Tibial nerve (tissue), 4 donors: ENCODE measurements around the gene ST3GAL6. TPM values are rescaled to one million over a fixed set of nuclear protein-coding genes. Genes with fewer than 3 reads are reported as not detected.

ENCODE experiments used
- DNase-seq, 2 donors: peaks; one replicate each; pipeline ENCODE4 v3.0.0-alpha.2; 2019; ENCODE audit warnings: low spot score in 2 of 2
- H3K27ac ChIP-seq, 4 donors: fragments of 200-600 bp; sonication (generic) in 3 of 4; one replicate each; pipeline ENCODE4 v1.5.1; 2017 to 2019; ENCODE audit warnings: mild to moderate bottlenecking in 1 of 4
- H3K27me3 ChIP-seq, 2 donors: fragments of 200-600 bp; sonication (generic) in 1 of 2; one replicate each; pipeline versions ENCODE4 v1.5.1 to v1.6.0; 2017 to 2019
- H3K36me3 ChIP-seq, 3 donors: fragments of 200-600 bp; sonication (generic); one replicate each; pipeline ENCODE4 v1.5.1; 2018 to 2019
- H3K4me1 ChIP-seq, 4 donors: fragments of 200-600 bp; sonication (generic) in 3 of 4; one replicate each; pipeline ENCODE4 v1.5.1; 2017 to 2019
- H3K4me3 ChIP-seq, 4 donors: fragments of 200-600 bp; sonication (generic) in 3 of 4; one replicate each; pipeline ENCODE4 v1.5.1; 2017 to 2019; ENCODE audit warnings: mild to moderate bottlenecking in 1 of 4, moderate library complexity in 1 of 4
- H3K9me3 ChIP-seq, 4 donors: fragments of 200-600 bp; sonication (generic) in 3 of 4; one replicate each; pipeline ENCODE4 v1.5.1; 2017 to 2019
- CTCF ChIP-seq, 5 experiments: fragments of 200-600 bp in 3 of 5; fragments of 450-650 bp in 2 of 5; sonication (generic) in 3 of 5; IDR thresholded peaks; one replicate each; pipeline ENCODE4 v1.5.1; 2016 to 2019; ENCODE audit warnings: antibody characterized with exemption in 5 of 5, mild to moderate bottlenecking in 3 of 5, moderate library complexity in 2 of 5
- EP300 ChIP-seq, 2 donors: sonication (generic); formaldehyde crosslinking; IDR thresholded peaks; one replicate each; pipeline ENCODE4 v1.6.1; 2017; ENCODE audit warnings: antibody characterized with exemption in 2 of 2, mild to moderate bottlenecking in 1 of 2
- POLR2A ChIP-seq, 2 donors: fragments of 450-650 bp; IDR thresholded peaks; one replicate each; pipeline ENCODE4 v1.6.1; 2017; ENCODE audit warnings: antibody characterized with exemption in 2 of 2, mild to moderate bottlenecking in 2 of 2, moderate library complexity in 2 of 2
- WGBS, 2 donors: methylation state at CpG; one replicate each; pipeline ENCODE4 v1.1.5; 2018; 5-methylcytosine and 5-hydroxymethylcytosine counted together
- total RNA-seq, 4 donors: library from RNA; depleted of rRNA; stranded (reverse); fragments of >200 nt; gene quantifications; one replicate each; pipeline ENCODE4 v1.1.0, GENCODE V29; 2016

Gene ST3GAL6
- total RNA-seq, 4 donors from 2014 or later, result 9.2 to 54.6 (median 10.1) TPM

GRCh38 chr3:98782824-98783500 lies 19.8 kb downstream of the ST3GAL6 start:
- peak overlapping the region in 2 of 4 donors; percentile 61 to 73 for H3K27ac ChIP-seq
- no peak overlapping the region for H3K4me3 ChIP-seq
- no peaks in the 10 kb centered on the region for H3K9me3 ChIP-seq
- DNase-seq, result no peak
- no peak for TF ChIP-seq EP300 (IDR thresholded peaks at IDR 0.05)
- TF ChIP-seq CTCF (IDR thresholded peaks at IDR 0.05), result no peak
- no peak for TF ChIP-seq POLR2A (IDR thresholded peaks at IDR 0.05)
- no peaks in the 10 kb centered on the region for H3K36me3 ChIP-seq
- WGBS, 2 donors, result 82 to 86% methylated on average over 8 of the region's 8 CpGs
- H3K27me3 ChIP-seq, result no peaks in the 10 kb centered on the region
- H3K4me1 ChIP-seq, result peaks cover 0 to 90% (median 19%) of the 10 kb centered on the region in 4 donors

GRCh38 chr3:98784042-98784441 lies 20.9 kb downstream of the ST3GAL6 start:
- Histone ChIP-seq H3K4me3 (no peak overlapping the region), H3K4me1 (peaks cover 0 to 88% (median 14%) of the 10 kb centered on the region in 4 donors), H3K9me3 (no peaks in the 10 kb centered on the region), H3K36me3 (no peaks in the 10 kb centered on the region), H3K27me3 (no peaks in the 10 kb centered on the region), H3K27ac (peak overlapping the region in 2 of 4 donors; percentile 61 to 73)
- TF ChIP-seq CTCF (IDR thresholded peaks at IDR 0.05) (no peak), EP300 (IDR thresholded peaks at IDR 0.05) (peak in 1 of 2 donors; percentile 43)
- WGBS, 2 donors, result 26 to 28% methylated on average over 5 of the region's 5 CpGs
- peak in 1 of 2 donors; percentile 56 for DNase-seq

GRCh38 chr3:98784666-98785600 lies 21.8 kb downstream of the ST3GAL6 start:
- no peak overlapping the region for H3K4me3 ChIP-seq
- WGBS, 2 donors, result 55 to 71% methylated on average over 3 of the region's 3 CpGs
- H3K27ac ChIP-seq, result peak overlapping the region in 2 of 4 donors; percentile 61 to 76
- no peaks in the 10 kb centered on the region for H3K9me3 ChIP-seq
- peaks cover 0 to 79% (median 9%) of the 10 kb centered on the region in 4 donors for H3K4me1 ChIP-seq
- DNase-seq, result no peak
- no peaks in the 10 kb centered on the region for H3K36me3 ChIP-seq
- TF ChIP-seq EP300 (IDR thresholded peaks at IDR 0.05) (peak in 1 of 2 donors; percentile 37), CTCF (IDR thresholded peaks at IDR 0.05) (no peak), POLR2A (IDR thresholded peaks at IDR 0.05) (no peak)
- H3K27me3 ChIP-seq, result no peaks in the 10 kb centered on the region

GRCh38 chr3:98786364-98787006 lies 23.3 kb downstream of the ST3GAL6 start:
- Histone ChIP-seq H3K9me3 (no peaks in the 10 kb centered on the region), H3K4me3 (no peak overlapping the region)
- WGBS, 2 donors, result 75 to 78% methylated on average over 4 of the region's 4 CpGs

More at GRCh38 chr3:98786364-98787006, 23.3 kb downstream of the ST3GAL6 start:
- no peaks in the 10 kb centered on the region for H3K27me3 ChIP-seq
- no peak for DNase-seq
- peaks cover 0 to 68% (median 6%) of the 10 kb centered on the region in 4 donors for H3K4me1 ChIP-seq
- TF ChIP-seq EP300 (IDR thresholded peaks at IDR 0.05) (peak in 1 of 2 donors; percentile 40), CTCF (IDR thresholded peaks at IDR 0.05) (no peak)
- peak overlapping the region in 2 of 4 donors; percentile 61 to 76 for H3K27ac ChIP-seq
- H3K36me3 ChIP-seq, result no peaks in the 10 kb centered on the region
